HG03457 (cell line): ENCODE measurements around the gene SMC1B.

ENCODE experiments used
- ATAC-seq: cut with Tn5 transposase; IDR thresholded peaks from one replicate; pipeline ENCODE4 v1.9.1; 2021; ENCODE audit warnings: moderate number of reproducible peaks; ENCODE audit not compliant: unreplicated experiment

The SMC1B gene

DNA sequence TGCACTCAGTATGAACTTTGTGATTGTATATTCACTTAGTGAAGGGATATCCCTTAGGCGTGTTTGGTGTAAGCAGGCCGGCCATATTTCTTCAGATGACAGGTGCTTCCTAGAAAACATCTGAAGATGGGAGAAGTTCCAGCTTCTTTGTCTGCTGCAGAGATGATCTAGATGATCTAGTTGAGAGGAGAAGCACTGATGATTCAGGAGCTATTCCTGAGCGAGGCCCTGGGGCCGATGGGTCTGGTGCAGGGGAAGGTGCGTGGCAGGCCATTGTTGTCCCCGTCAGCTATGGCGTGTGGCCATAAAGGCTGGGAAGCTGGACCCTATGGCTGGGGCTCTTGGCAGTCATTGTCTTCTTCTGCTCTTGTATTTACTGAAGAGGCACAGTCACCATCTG is 89.7 kb downstream of the SMC1B start:
- ATAC-seq = no peak

DNA sequence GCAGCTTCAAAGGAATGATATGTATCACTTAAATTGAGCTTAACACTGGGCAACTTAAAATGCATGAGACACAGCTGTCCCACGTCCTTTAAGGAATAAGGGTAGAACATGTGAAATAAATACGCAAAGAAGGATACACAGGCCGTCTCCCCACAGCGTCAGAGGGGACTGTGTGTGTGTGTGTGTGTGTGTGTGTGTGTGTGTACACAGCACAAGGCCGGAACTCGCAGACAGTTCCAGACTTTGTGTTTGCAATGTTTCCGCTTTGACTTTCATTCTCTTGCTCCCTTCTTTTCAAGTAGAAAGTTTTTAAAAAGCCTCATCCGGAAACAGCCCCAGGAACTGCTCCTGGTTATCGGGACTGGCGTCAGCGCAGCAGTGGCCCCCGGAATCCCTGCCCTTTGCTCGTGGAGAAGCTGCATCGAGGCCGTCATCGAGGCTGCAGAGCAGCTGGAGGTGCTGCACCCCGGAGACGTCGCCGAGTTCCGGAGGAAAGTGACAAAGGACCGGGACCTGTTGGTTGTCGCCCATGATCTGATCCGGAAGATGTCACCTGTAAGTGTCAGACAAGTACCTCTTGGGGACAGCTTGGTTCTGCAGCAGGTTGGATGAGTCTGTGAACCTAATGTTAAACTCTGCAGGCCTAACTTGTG is 90.4 kb downstream of the SMC1B start:
- ATAC-seq = no peak

DNA sequence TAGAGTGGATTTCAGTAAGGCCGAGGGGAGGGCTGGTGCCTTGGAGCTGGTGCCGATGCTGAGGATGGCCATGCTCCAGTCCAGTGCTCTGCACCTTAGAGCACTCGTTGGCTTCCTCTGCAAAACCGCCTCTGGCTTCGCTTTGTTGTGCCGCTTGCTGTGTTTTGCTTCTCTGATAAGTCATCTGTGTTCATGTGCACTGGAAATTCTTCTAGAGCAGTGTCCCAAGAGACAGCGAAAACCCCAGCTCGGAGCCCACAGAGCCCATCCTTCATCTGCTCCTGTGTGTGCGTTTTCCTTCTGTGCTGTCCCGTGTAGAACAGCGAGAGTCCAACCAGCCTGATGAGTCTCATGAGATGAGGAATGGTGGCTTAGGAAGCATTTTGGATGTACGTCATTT is 91.6 kb downstream of the SMC1B start:
- ATAC-seq = no peak

DNA sequence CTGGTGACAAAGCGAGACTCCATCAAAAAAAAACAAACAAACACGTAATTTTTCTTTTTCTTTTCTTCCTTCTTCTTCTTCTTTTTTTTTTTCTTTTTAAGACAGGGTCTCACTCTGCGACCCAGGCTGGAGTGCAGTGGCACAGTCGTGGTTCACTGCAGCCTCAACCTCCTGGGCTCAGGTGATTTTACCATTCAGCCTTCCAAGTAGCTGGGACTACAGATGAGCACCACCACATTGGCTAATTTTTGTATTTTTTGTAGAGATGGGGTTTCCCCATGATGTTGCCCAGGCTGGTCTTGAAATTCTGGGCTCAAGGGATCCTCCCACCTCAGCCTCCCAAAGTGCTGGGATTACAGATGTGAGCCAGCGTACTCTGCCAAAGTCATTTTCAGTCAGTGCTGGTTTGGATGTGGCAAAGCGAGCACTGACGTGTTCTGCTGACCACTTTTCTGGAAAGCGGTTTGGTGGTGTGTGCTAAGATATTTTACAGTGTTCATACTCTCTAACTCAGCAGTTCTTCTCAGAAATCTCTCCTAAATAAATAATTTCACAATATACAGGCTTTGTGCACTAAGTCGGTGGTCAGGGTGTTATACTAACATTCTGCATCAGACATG is 92.9 kb downstream of the SMC1B start:
- no peak for ATAC-seq

DNA sequence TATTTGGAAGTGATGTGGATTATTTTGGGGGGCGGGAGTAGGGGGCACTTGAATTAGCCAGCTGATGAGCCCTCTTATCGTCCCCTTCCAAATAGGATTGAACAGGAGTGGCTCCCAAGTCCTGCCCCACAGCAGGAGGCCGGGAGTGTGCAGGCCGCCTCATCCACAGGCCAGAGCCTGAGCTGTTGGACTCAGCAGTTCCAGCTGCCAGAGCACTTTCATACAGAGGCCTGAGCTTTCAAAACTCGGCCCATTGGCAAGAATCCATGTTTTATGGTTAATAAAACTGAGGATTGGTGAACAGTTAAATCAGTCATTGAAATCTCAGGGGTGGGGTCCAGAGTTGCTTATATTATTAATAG is 94.1 kb downstream of the SMC1B start:
- ATAC-seq = no peak

DNA sequence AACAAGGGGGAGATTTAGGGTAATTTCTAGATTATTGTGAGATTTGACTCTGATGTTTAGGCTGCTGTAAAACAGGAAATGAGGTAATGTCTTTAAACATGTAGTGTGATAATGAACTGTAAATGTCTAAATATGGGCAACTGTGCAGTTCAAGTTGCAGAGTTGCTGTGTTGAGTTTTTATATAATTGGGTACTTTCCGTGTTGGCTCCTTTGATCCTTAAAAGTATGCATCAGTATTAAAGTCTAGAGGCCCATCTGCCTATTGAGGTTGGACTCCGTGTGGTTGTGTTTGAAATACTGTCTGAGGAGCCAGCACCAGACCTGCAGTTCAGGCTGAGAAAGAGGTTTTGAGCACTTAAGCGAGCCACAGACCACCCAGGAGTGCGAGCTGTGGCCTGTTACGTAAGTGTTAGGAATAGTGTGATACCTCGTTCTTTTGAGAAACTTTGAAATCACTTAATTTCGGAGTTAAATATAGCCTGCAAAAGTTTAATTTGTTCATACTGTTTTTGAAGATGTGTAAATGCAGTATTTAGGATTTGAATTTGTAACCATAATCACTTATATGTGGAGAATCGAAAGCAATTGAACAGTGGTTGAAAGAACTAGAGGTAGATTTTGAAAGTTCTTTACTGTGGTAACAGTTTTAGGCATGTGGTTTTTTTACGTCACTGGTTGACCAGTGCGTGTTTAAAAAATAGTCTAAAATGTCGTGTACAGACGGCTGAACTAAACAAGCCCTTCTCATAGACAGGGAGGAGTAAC is 94.7 kb downstream of the SMC1B start:
- ATAC-seq = peak; percentile 21

DNA sequence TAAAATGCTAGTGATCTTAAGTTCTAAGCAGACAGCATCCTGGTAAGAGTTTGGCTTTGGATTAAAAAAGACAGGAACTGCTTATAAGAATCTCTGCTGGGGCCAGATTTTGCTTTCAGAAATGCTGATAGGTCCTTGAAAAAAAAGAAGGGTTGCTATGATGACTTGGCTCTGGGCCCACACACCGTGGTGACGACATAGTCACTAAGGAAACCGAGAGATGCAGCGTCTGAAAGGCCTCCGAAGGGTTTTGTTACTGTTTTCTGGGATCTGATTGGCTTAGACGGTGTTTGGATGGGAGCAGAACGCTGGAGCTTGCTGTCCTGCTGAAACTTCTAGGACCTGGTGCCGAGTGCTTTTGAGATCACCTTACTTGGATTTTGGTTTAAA is 95.2 kb downstream of the SMC1B start:
- peak; percentile 55 for ATAC-seq

DNA sequence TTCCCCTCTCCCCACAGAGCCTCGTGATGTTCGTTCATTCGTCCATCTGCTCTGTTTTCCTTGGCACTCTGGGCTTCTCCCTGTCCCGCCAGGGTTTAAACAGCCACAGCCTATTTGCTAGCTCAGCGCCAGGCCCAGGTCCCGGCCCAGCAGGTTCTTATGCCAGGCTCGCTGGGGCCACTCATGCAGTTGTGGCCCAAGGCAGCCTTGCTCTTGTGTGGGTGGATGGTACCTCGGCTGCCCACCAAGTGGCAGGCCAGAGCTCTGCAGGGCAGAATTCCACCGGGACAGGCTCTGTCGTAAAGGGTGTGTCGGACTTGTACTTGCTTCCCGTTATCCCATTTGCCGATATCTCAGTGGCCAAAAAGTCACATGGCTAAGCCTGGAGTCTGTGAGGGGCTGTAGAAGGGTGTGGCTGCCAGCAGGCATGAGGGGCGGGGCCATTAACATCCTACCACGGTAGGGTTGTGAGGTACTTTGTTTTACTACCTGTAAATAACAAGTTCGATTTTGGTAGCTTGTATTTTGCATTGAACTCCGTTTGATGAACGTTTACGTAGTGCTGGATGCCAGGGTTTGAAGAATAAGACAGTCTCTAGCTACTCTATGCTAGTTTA is 95.7 kb downstream of the SMC1B start:
- ATAC-seq = no peak

DNA sequence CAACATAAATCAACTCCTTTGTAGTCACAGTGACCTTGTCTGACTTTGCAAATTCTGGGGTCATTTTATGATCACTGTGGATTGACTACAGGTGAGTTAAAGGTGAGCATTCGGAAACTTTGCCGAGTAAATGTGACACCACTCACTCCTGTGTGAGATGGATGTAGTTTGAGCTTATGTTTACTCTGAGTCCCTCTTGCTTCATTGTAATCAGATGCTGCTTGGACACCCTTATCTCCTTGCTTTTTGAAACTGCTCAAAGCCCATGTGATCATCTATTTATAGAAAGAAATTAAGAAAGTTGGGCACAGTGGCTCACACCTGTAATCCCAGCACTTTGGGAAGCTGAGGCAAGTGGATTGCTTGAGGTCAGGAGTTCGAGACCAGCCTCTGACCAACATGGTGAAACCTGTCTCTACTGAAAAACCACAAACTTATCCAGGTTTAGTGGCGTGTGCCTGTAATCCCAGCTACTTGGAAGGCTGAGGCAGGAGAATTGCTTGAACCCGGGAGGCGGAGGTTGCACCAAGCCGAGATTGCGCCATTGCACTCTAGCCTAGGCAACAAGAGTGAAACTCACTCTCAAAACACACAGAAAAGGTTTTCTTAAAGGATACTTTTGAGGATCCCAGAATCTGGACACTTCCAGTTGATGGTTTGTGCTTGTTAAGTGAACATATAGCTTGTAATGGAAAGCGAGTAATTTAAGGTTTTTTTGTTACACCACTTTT is 96.4 kb downstream of the SMC1B start:
- ATAC-seq = no peak

DNA sequence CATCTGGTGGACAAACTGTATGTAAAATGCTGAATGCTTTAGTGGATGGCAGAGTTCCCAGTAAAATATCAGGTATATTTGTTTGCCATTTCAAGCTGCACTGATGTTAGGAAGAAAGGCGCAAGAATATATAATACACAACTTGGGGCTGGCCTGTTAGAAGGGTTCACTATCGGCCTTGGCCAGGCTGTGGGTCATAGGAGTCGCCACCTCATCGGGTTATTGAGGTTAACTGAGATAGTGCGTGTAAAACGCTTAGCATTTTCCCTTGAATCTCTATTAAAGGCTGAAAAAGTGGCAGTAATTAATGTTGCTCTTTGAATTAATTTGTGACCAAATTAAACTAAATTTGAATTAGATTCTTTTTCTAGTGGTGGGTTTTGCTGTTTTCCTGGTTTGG is 98.6 kb downstream of the SMC1B start:
- ATAC-seq = no peak

DNA sequence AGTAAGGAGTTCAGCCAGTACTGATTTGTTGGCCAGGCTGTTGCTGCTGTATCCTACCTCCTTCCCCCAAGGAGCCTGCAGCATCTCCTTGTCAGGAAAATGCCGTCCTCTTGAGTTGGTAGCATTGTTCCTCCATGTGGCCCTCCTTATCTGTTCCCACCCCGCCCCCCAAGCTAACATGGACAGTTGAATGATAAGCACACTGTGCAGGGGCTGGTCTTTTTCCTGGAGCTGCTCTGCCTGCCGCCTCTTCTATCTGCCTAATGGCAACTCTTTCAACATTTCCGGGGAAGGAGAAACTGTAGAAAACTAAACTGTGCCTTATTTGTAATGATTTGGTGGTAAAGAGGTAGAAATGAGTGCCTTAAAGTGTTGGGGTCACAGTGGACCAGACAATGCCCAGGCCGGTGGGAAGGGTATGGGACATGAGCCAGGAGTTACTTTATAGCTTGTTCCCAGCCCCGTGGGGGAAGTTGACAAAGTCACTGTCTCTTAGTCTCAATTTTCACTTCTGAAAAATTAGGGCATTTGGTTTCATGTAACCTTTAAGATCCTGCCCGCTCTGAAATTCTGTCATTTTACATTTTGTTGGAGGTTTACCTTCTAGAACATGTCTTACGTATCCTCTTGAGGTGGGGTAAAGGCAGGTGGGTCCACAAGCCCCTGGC is 99.2 kb downstream of the SMC1B start:
- ATAC-seq = no peak

DNA sequence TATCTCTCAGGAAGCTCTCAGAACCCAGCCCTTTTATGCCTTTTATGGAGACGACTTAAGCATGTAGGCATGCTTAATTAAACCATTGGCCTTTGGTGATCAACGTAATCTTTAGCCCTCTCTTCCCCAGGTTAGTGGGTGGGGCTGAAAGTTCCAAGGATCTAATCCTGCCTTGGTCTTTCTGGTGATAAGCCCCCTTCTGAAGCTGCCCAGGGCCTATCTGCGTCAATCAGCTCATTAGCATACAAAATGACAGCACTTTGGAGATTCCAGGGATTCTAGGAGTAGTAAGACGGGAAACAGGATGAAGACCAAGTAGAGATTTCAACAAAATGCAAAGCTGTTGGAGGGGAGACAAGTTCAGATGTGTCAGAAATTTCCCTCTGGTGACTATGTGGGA is 100.5 kb downstream of the SMC1B start:
- ATAC-seq = no peak

DNA sequence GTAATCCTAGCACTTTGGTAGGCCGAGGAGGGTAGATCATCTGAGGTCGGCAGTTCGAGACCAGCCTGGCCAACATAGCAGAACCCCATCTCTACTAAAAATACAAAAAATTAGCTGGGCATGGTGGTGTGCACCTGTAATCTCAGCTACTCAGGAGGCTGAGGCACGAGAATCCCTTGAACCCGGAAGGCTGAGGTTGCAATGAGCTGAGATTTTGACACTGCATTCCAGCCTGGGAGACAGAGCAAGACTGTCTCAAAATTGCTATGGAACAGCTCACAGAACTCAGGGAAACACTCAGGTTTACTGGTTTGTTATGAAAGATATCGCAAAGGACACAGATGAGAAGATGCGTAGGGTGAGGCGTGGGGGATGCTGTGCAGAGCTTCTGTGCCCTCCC is 101.0 kb downstream of the SMC1B start:
- ATAC-seq = no peak

DNA sequence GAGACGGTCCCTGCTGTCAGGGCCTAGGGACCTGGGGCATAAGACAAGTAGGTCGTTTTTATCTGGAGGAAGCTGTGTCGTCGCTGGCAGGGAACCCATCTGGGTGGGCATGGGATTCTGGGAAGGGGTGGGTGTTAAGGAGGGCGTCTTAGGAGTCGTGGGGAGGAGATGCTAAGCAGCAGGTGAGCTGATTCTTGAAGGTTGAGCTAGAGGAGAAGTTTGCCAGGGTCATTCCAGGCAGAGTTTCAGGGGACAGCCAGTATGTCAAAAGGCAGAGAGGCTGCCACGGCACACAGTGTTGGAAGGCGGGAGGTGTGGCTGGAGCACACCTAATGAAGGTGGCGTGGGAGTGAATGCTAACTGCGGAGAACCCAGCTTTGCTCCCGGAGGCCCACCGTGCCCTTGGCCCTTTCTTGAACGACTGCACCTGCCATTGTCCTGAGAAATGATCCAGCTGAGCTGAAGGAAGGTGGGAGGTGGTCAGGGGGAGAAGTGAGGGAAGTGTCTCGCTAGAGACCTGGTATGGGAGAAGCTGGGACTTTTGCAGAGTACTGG is 102.3 kb downstream of the SMC1B start:
- ATAC-seq = no peak

DNA sequence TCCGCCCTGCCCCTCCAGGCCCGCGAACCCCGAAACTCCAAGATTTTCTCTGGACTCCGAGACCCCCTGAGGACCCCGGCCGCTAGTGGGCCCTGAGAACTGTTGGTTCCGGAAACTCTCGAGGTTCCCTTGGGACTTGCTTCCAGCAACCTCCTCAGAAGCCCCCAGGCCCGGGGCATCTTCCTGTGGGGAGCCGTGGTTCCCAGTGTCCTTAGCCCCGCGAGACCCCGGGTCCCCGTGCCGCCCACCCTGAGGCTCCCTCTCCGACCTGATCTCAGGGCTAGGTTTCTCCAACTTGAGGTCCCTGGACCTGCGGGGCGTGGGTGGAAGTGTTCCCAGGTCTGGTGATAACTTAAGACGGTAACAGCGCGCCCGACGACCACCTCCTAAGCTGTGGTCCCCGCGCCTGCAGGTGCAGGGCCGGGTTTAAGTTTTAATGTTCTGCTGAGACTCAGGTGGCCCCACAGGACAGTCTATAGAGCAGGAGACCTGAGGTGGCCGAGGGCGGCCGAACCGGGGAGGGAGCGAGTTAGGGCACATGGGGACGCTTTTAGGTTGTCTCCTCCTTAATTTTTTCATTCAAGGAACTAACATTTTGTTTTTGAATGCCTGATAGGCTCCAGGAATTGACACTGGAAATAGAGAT is 102.9 kb downstream of the SMC1B start:
- ATAC-seq = no peak

DNA sequence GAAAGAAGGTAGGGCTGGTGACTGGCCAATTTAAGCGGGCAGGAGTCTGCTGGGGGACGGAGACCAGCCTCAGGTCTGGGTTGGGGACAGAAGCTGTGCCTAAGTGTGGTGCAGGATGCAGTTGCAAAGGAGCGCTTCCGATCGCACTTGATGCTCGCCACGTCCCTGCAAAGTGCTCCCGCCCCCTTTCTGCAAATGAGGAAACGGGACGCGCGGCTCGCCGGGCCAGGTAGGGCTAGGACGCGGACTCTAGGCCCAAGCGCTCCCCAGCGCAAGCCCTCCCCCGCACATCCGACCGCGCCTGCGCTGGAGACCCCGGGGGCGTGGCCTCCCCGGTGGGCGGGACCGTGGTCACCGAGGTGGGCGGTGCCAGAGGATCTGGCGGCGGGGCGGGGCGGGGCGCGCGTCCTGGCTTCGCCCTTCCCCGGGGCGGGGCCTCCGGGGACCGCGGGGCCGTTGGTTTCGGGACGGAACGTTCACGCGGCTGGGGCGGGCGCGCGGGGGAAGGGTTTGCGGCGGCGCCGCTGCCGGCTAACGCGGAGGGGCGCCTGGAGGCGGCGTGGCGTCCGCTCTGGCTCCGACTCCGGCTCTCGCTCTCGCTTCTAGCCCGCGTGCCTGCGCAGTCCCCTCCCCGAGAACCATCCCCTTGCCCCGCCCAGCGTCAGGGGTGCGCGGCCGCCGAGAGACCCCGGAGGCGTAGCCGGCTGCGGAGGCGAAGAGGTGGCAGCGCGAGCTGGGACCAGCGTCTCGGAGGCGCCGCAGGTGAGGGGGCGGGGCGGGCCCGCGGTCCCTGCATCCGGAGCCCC is 103.8 kb downstream of the SMC1B start, which contains the start of gene FAM118A:
Gene FAM118A, plus strand, starts transcription at position 513 of the 806 bp plus-strand sequence. CDS start 12,446 bp downstream, outside the sequence.
- ATAC-seq = peak; percentile 59

DNA sequence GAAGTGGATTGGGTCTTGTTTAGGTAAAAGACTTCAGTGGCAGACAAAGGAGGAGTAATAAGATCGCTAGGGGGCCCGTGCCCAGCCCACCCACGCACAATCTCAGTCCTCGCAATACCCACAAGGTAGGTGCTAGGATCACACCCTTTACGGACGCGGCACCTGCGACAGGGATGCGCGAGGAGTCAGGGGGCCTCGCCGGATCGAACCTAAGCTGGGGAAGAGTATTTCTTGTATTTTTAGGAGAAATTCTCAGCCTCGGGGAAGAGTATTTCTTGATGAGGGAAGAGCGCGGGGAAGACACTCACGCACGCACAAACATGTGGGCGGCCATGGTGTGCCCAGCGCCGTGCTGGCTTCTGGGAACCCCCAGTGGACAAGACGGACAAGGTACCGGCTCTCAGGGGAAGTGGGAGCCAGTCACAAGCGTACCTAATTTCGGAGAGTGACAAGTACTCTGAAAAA is 104.4 kb downstream of the SMC1B start:
- ATAC-seq = no peak

DNA sequence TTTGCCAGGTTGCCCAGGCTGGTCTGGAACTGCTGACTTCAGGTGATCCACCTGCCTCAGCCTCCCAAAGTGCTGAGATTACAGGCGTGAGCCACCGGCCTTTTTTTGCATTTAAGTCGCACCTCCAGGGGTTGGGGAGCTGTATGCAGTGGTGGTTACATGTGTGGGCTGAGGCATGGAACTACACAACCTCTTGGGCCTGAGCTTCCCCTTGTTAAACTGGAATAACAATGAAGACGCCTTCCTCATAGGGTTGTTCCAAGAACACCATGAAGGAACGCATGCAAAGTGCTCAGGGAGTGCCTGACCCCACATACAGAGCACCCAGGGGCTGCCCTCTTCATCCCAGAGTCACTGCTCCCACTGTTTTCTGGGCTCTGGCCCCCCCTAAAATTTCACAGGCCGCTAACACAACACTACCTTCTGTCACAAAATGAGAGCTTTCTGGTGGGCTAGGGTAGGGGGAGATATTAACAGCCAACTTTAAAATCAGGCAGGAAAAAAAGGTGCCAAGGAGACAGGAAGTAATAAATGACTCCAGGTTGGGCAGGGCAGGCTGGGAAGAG is 104.9 kb downstream of the SMC1B start:
- ATAC-seq = no peak
